Liver (tissue), 9 donors: Measurements from ENCODE around the gene SEMA5A. TPM values are rescaled to one million over a fixed set of nuclear protein-coding genes. Genes with fewer than 3 reads are reported as not detected.

ENCODE experiments used
- DNase-seq: peaks from one replicate; pipeline ENCODE4 v3.0.0-alpha.2; 2017; ENCODE audit warnings: low spot score
- H3K27ac ChIP-seq, 2 donors: one replicate each; pipeline ENCODE4 v1.7.0; 2013; ENCODE audit warnings: inconsistent platforms in 2 of 2, low read length in 2 of 2, control low read depth in 1 of 2, low read depth in 1 of 2, mild to moderate bottlenecking in 1 of 2
- H3K27me3 ChIP-seq, 4 donors: one replicate each; pipeline versions ENCODE4 v1.6.1 to v1.7.0; 2013; ENCODE audit warnings: low read length in 3 of 4, inconsistent platforms in 1 of 4, mild to moderate bottlenecking in 1 of 4, moderate library complexity in 1 of 4; ENCODE audit not compliant: control insufficient read depth in 4 of 4, insufficient read depth in 4 of 4
- H3K36me3 ChIP-seq, 4 donors: one replicate each; pipeline versions ENCODE4 v1.6.1 to v1.7.0; 2013; ENCODE audit warnings: low read length in 3 of 4, mild to moderate bottlenecking in 3 of 4, low read depth in 1 of 4, moderate library complexity in 1 of 4; ENCODE audit not compliant: control insufficient read depth in 4 of 4, insufficient read depth in 3 of 4
- H3K4me1 ChIP-seq, 4 donors: one replicate each; pipeline versions ENCODE4 v1.6.1 to v1.7.0; 2013; ENCODE audit warnings: low read length in 3 of 4, mild to moderate bottlenecking in 3 of 4, moderate library complexity in 1 of 4; ENCODE audit not compliant: control insufficient read depth in 4 of 4, insufficient read depth in 4 of 4
- H3K4me3 ChIP-seq, 3 donors: one replicate each; pipeline versions ENCODE4 v1.6.1 to v1.7.0; 2013; ENCODE audit warnings: low read length in 3 of 3, control low read depth in 1 of 3, low read depth in 1 of 3, mild to moderate bottlenecking in 1 of 3
- H3K9ac ChIP-seq, 2 donors: one replicate each; pipeline ENCODE4 v1.7.0; 2013; ENCODE audit warnings: low read length in 2 of 2, mild to moderate bottlenecking in 2 of 2, moderate library complexity in 2 of 2, control low read depth in 1 of 2, low read depth in 1 of 2
- H3K9me3 ChIP-seq, 4 donors: one replicate each; pipeline versions ENCODE4 v1.6.1 to v1.7.0; 2013; ENCODE audit warnings: low read length in 3 of 4; ENCODE audit not compliant: control insufficient read depth in 4 of 4
- ATF3 ChIP-seq: IDR thresholded peaks from 2 replicates; pipeline ENCODE4 v1.6.1; 2016; ENCODE audit warnings: antibody characterized with exemption
- FOXA1 ChIP-seq: IDR thresholded peaks from 2 replicates; pipeline ENCODE4 v1.6.1; 2016; ENCODE audit warnings: antibody characterized with exemption
- HNF4A ChIP-seq, 2 donors: conservative IDR thresholded peaks; 2 replicates each; pipeline ENCODE4 v1.6.1; 2016; ENCODE audit warnings: antibody characterized with exemption in 2 of 2, mild to moderate bottlenecking in 2 of 2
- HNF4G ChIP-seq: IDR thresholded peaks from 2 replicates; pipeline ENCODE4 v1.6.1; 2016; ENCODE audit warnings: antibody characterized with exemption
- NR2F2 ChIP-seq: IDR thresholded peaks from 2 replicates; pipeline ENCODE4 v1.6.1; 2016; ENCODE audit warnings: antibody characterized with exemption
- RAD21 ChIP-seq, 2 donors: IDR thresholded peaks; 2 replicates each; pipeline ENCODE4 v1.6.1; 2016; ENCODE audit warnings: antibody characterized with exemption in 2 of 2, mild to moderate bottlenecking in 2 of 2
- REST ChIP-seq: IDR thresholded peaks from 2 replicates; pipeline ENCODE4 v1.6.1; 2016; ENCODE audit warnings: antibody characterized with exemption, mild to moderate bottlenecking
- TAF1 ChIP-seq: conservative IDR thresholded peaks from 2 replicates; pipeline ENCODE4 v1.6.1; 2016; ENCODE audit warnings: antibody characterized with exemption, mild to moderate bottlenecking
- YY1 ChIP-seq: IDR thresholded peaks from 2 replicates; pipeline ENCODE4 v1.6.1; 2016; ENCODE audit warnings: antibody characterized with exemption, mild to moderate bottlenecking
- ZBTB33 ChIP-seq: IDR thresholded peaks from 2 replicates; pipeline ENCODE4 v1.6.1; 2016; ENCODE audit warnings: antibody characterized with exemption
- WGBS: extraction: QIAGEN DNeasy Blood & Tissue Kit; methylation state at CpG from one replicate; pipeline ENCODE4 v1.1.7; 2013; 5-methylcytosine and 5-hydroxymethylcytosine counted together
- polyA plus RNA-seq, 2 donors: library from polyadenylated mRNA; stranded (reverse) in 1 of 2; unstranded in 1 of 2; fragments of 200-250 nt in 1 of 2; fragments of >200 nt in 1 of 2; fragmentation: Nextera tagmentation in 1 of 2; extraction: Ambion mirVana in 1 of 2; gene quantifications; one replicate each; pipeline versions ENCODE4 v1.2.1 to v1.2.3, GENCODE V29; 2013 to 2015
- total RNA-seq, 2 donors: library from RNA; depleted of rRNA; stranded (reverse); fragments of >200 nt; gene quantifications; one replicate each; pipeline ENCODE4 v1.2.3, GENCODE V29; 2014
- donor health status: healthy.
- donor health status: healthy.
- donor health status: healthy.
- donor health status: healthy.
- donor health status: healthy.

Gene SEMA5A
- total and polyA plus RNA-seq, 4 donors = 1.1 to 5.8 (median 3.2) TPM

DNA sequence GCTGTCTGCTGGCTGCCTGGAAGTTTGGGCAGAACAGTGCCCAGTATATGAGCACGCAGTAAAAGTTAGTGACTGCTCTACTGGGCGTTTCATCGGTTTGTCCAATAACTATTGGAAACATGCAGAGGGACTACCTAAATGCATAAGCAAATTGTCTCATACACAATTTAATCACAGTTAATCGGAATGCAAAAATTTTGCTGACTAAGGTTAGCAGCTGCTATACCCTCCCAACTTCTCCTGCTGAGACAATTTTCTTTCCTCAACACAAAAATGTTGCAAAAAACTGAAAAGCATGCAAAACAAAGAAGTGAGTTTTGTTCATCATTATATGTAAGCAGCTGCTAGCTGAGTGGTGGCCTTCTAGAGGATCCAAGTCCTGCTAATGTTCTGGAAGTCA is 327.5 kb downstream of the SEMA5A start:
- no peaks in the 10 kb centered on the region for H3K27me3 ChIP-seq
- TF ChIP-seq RAD21 (IDR thresholded peaks at IDR 0.05) (no peak), FOXA1 (no peak), HNF4G (no peak), HNF4A (conservative IDR thresholded peaks at IDR 0.05) (no peak)
- no peak for DNase-seq
- 96% methylated on average over 4 of the region's 4 CpGs for WGBS
- no peak overlapping the region for H3K4me3 ChIP-seq
- H3K27ac ChIP-seq = no peak overlapping the region
- H3K9ac ChIP-seq = no peak overlapping the region
- no peaks in the 10 kb centered on the region for H3K4me1 ChIP-seq
- H3K9me3 ChIP-seq = no peaks in the 10 kb centered on the region
- peaks cover 0 to 2% (median 0%) of the 10 kb centered on the region in 4 donors for H3K36me3 ChIP-seq

- no peak for DNase-seq
- Histone ChIP-seq H3K36me3 (peaks cover 0 to 3% (median 0%) of the 10 kb centered on the region in 4 donors), H3K9me3 (no peaks in the 10 kb centered on the region), H3K4me3 (no peak overlapping the region), H3K27ac (no peak overlapping the region), H3K9ac (no peak overlapping the region), H3K4me1 (no peaks in the 10 kb centered on the region), H3K27me3 (no peaks in the 10 kb centered on the region)
- whole genome bisulfite sequencing = 89% methylated on average over 1 of the region's 1 CpG
- no peak for TF ChIP-seq YY1
- no peak for TF ChIP-seq REST
- TF ChIP-seq NR2F2 = no peak
Measured at GRCh38 chr5:9212605-9213004, 333.3 kb downstream of the SEMA5A start.

DNA sequence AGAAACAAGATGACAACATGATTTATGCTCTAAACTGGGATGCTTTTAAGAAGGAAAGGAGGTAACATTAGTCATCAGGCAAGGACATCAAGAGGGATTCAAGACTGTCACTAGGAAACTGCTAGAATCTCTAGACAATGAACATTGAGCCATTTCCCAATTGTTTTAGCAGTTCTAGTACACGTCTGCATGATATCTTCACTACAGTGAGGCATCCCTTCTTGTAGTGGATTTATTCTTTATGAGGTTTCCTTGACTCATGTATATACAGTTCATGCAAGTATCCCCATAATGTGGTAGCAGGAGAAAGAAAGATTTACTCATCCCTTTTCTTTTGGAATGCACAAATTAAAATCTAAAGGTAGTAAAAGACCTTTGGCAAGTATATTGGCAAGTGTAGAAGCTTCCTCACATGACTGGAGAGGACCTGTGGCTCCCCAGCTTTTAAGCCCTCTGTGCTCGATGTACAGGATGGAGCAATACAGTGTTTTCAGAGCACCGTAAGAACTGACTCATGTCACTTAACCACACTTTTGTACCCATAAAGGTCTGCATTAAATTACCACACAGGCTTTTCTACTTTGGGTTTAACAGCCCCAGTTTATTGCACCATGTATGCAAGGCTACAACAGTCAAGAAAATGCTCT is 335.9 kb downstream of the SEMA5A start:
- H3K27ac ChIP-seq = no peak overlapping the region
- WGBS = 88% methylated on average over 3 of the region's 3 CpGs
- DNase-seq = no peak
- no peaks in the 10 kb centered on the region for H3K27me3 ChIP-seq
- no peak overlapping the region for H3K9ac ChIP-seq
- TF ChIP-seq ATF3 (no peak), ZBTB33 (no peak), YY1 (no peak), TAF1 (no peak)
- H3K4me1 ChIP-seq = no peaks in the 10 kb centered on the region
- no peaks in the 10 kb centered on the region for H3K9me3 ChIP-seq
- peaks cover 0 to 3% (median 0%) of the 10 kb centered on the region in 4 donors for H3K36me3 ChIP-seq
- no peak overlapping the region for H3K4me3 ChIP-seq
